HUES48 (cell line): ENCODE measurements around the gene KLK2.

Experiments used
- H3K27ac ChIP-seq: one replicate; pipeline ENCODE4 v1.7.0; 2013; ENCODE audit warnings: low read depth, low read length, inconsistent platforms
- H3K27me3 ChIP-seq: 2 replicates; pipeline ENCODE4 v1.6.1; 2013; ENCODE audit warnings: mild to moderate bottlenecking, low read length; ENCODE audit not compliant: control insufficient read depth, insufficient read depth
- H3K36me3 ChIP-seq: 2 replicates; pipeline ENCODE4 v1.6.1; 2013; ENCODE audit warnings: low read length; ENCODE audit not compliant: control insufficient read depth, insufficient read depth
- H3K4me1 ChIP-seq: 2 replicates; pipeline ENCODE4 v1.6.1; 2013; ENCODE audit warnings: mild to moderate bottlenecking, low read length; ENCODE audit not compliant: control insufficient read depth, insufficient read depth
- H3K4me3 ChIP-seq: 2 replicates; pipeline ENCODE4 v1.5.1; 2013; ENCODE audit warnings: mild to moderate bottlenecking, low read depth, low read length
- H3K9ac ChIP-seq: 2 replicates; pipeline ENCODE4 v1.6.1; 2013; ENCODE audit warnings: mild to moderate bottlenecking, low read depth, low read length, moderate library complexity
- H3K9me3 ChIP-seq: 2 replicates; pipeline ENCODE4 v1.6.1; 2013; ENCODE audit warnings: low read length; ENCODE audit not compliant: control insufficient read depth, insufficient read depth

KLK2 gene

DNA sequence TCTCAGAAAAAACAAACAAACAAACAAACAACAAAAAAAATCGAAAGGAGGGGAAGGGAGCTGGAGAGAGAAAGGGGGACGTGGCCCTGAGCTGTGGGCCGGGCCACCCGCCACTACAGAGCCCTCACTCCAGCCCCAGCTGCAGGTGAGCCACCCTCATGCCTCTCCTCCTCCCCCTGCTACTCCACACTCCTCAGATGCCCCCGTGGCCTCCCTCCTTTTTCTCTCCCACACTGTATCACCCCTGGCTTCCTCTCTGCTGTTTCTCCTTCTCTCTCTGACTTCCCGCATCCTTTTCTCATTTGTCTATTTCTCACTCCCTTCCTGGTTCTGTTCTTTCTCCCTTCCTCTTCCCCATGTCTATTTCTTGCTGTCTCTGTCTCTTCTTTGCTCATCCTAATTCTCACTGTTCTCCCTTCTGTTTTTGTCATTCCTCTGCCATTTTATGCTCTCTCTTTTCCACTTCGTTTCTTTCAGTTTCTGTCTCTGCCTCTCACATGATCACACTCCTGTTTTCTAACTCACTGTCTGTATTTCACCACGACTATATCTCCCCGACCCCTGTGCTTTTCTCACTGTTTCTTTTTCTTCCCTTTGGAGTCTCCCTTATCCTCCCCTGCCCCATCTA is 2.7 kb downstream of the KLK2 start:
- H3K36me3 ChIP-seq: no peaks in the 10 kb centered on the region
- no peak overlapping the region for H3K9ac ChIP-seq
- H3K27me3 ChIP-seq: no peaks in the 10 kb centered on the region
- no peak overlapping the region for H3K4me3 ChIP-seq
- H3K27ac ChIP-seq: no peak overlapping the region
- no peaks in the 10 kb centered on the region for H3K4me1 ChIP-seq
- H3K9me3 ChIP-seq: no peaks in the 10 kb centered on the region

DNA sequence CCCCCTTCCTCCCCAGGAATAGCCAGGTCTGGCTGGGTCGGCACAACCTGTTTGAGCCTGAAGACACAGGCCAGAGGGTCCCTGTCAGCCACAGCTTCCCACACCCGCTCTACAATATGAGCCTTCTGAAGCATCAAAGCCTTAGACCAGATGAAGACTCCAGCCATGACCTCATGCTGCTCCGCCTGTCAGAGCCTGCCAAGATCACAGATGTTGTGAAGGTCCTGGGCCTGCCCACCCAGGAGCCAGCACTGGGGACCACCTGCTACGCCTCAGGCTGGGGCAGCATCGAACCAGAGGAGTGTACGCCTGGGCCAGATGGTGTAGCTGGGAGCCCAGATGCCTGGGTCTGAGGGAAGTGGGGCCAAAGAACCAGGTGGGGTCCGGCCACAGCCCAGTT is 3.2 kb downstream of the KLK2 start:
- Histone ChIP-seq H3K4me3 (no peak overlapping the region), H3K9me3 (no peaks in the 10 kb centered on the region), H3K9ac (no peak overlapping the region), H3K27ac (no peak overlapping the region), H3K36me3 (no peaks in the 10 kb centered on the region), H3K27me3 (no peaks in the 10 kb centered on the region), H3K4me1 (no peaks in the 10 kb centered on the region)

DNA sequence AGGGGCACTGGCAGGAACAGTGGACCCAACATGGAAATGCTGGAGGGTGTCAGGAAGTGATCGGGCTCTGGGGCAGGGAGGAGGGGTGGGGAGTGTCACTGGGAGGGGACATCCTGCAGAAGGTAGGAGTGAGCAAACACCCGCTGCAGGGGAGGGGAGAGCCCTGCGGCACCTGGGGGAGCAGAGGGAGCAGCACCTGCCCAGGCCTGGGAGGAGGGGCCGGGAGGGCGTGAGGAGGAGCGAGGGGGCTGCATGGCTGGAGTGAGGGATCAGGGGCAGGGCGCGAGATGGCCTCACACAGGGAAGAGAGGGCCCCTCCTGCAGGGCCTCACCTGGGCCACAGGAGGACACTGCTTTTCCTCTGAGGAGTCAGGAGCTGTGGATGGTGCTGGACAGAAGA is 4.1 kb downstream of the KLK2 start:
- Histone ChIP-seq H3K36me3 (no peaks in the 10 kb centered on the region), H3K27me3 (no peaks in the 10 kb centered on the region), H3K9ac (no peak overlapping the region), H3K4me1 (no peaks in the 10 kb centered on the region), H3K9me3 (no peaks in the 10 kb centered on the region), H3K27ac (no peak overlapping the region), H3K4me3 (no peak overlapping the region)

DNA sequence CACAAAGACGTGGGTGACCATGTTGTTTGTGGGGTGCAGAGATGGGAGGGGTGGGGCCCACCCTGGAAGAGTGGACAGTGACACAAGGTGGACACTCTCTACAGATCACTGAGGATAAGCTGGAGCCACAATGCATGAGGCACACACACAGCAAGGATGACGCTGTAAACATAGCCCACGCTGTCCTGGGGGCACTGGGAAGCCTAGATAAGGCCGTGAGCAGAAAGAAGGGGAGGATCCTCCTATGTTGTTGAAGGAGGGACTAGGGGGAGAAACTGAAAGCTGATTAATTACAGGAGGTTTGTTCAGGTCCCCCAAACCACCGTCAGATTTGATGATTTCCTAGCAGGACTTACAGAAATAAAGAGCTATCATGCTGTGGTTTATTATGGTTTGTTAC is 5.6 kb downstream of the KLK2 start:
- H3K9ac ChIP-seq: no peak overlapping the region
- H3K9me3 ChIP-seq: no peaks in the 10 kb centered on the region
- H3K27ac ChIP-seq: no peak overlapping the region
- no peaks in the 10 kb centered on the region for H3K4me1 ChIP-seq
- no peaks in the 10 kb centered on the region for H3K27me3 ChIP-seq
- no peak overlapping the region for H3K4me3 ChIP-seq
- no peaks in the 10 kb centered on the region for H3K36me3 ChIP-seq

DNA sequence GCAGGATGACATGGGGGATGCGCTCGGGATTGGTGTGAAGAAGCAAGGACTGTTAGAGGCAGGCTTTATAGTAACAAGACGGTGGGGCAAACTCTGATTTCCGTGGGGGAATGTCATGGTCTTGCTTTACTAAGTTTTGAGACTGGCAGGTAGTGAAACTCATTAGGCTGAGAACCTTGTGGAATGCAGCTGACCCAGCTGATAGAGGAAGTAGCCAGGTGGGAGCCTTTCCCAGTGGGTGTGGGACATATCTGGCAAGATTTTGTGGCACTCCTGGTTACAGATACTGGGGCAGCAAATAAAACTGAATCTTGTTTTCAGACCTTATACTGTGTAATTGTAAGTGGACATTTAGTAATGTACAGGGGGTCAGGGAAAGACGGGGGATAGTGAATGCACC is 7.0 kb downstream of the KLK2 start:
- Histone ChIP-seq H3K9ac (no peak overlapping the region), H3K27ac (no peak overlapping the region), H3K4me3 (no peak overlapping the region), H3K36me3 (no peaks in the 10 kb centered on the region), H3K27me3 (no peaks in the 10 kb centered on the region), H3K4me1 (no peaks in the 10 kb centered on the region), H3K9me3 (no peaks in the 10 kb centered on the region)

GRCh38 chr19:50882188-50882587 is 8.9 kb downstream of the KLK2 start:
- Histone ChIP-seq H3K27me3 (no peaks in the 10 kb centered on the region), H3K4me1 (no peaks in the 10 kb centered on the region), H3K9me3 (no peaks in the 10 kb centered on the region), H3K9ac (no peak overlapping the region), H3K4me3 (no peak overlapping the region), H3K27ac (no peak overlapping the region), H3K36me3 (no peaks in the 10 kb centered on the region)

GRCh38 chr19:50889638-50890037 is 16.4 kb downstream of the KLK2 start:
- H3K27ac ChIP-seq: no peak overlapping the region
- no peaks in the 10 kb centered on the region for H3K36me3 ChIP-seq
- no peak overlapping the region for H3K4me3 ChIP-seq
- H3K9me3 ChIP-seq: peaks cover 22% of the 10 kb centered on the region
- no peaks in the 10 kb centered on the region for H3K4me1 ChIP-seq
- H3K27me3 ChIP-seq: no peaks in the 10 kb centered on the region
- no peak overlapping the region for H3K9ac ChIP-seq

DNA sequence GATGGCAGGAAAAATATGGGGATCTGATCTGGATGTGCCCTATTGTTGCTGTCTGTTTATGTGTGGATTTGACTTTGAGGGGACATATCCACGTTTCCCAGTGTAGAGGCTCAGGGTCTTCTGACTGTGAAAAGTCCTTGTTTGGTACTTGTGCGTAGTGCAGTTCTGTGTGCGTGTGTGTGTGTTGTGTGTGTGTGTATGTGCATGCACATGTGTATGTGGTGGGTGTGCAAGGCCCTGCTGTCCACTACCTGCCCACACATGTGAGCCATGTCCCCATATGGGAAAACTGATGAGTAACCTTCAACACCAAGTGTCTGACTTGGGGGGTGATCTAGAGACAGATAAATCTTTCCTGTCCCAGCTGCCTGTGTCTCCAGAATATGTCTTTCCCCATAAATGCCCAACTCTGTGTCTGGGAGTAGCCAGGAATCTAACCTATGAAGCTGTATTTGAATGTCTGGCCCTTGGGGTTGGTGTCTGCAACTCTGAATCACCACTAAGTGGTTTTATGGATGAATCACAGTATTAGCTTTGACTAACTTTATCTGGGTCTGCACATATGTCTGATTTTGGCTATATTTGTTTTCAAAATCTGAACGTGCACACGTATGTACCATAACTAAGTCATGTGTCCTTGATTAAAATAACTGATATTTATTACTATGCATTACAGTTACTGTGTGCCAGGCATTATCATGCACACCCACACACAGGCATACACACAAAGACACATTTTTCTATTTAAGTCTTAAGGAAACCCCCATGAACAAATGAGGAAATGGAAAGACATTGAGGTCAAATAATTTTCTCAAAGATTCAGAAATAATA is 17.4 kb downstream of the KLK2 start:
- Histone ChIP-seq H3K36me3 (no peaks in the 10 kb centered on the region), H3K27ac (no peak overlapping the region), H3K4me3 (no peak overlapping the region), H3K4me1 (no peaks in the 10 kb centered on the region), H3K9ac (no peak overlapping the region), H3K27me3 (no peaks in the 10 kb centered on the region), H3K9me3 (peaks cover 27% of the 10 kb centered on the region)

DNA sequence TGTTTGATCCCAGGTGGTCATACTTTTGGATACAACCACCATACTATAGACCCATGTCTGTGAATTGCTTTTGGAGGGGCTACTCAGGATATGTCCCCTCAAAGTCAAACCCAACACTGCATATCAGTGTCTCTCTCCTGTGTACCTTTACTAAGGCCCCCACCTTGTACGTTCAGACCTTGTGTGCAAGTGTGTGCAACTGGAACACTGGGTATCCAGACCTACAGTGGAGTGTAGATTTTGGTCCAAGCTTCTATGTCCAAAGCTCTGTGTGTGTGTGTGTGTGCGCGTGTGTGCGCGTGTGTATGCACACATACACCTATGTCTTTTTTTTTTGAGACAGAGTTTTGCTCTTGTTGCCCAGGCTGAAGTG is 18.0 kb downstream of the KLK2 start:
- Histone ChIP-seq H3K4me1 (no peaks in the 10 kb centered on the region), H3K27ac (no peak overlapping the region), H3K9me3 (peaks cover 27% of the 10 kb centered on the region), H3K9ac (no peak overlapping the region), H3K36me3 (no peaks in the 10 kb centered on the region), H3K4me3 (no peak overlapping the region), H3K27me3 (no peaks in the 10 kb centered on the region)

DNA sequence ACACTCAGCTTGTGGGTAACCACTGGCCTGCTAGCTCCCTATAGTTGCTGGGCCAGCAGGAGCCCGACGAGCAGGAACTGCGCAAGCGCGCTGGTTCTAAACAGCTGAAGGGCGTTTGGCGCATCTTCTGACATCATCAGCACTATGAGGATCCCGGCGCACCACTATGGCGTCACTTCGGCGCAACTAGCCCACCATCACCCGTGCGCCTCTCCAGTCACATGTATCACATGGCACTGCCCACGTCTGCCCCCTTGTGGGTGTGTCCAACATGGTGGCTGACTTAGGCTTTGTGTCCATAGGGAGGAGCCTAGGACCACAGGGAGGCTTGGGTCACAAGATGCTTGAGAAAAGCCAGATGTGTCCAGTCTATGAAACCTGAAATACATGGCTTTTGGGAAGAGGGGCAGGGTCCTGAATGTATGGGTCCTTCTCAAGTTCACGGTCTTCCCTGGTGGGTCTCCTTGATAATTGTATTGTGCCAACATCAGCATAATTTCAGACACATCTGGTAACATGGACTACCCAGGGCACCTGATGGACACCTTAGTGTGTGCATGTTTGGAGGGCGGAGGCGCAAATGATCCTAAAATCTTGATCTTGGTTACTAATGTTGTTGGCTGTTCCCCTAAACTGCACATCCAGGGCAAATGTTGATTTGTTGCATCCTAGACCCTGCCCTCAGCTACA is 20.0 kb downstream of the KLK2 start:
- Histone ChIP-seq H3K4me3 (no peak overlapping the region), H3K9me3 (peaks cover 30% of the 10 kb centered on the region), H3K4me1 (no peaks in the 10 kb centered on the region), H3K36me3 (no peaks in the 10 kb centered on the region), H3K27ac (no peak overlapping the region), H3K27me3 (no peaks in the 10 kb centered on the region), H3K9ac (no peak overlapping the region)
